NCI-H2081 (cell line): Measurements from ENCODE around the gene PIP5KL1.
A peak's percentile ranks its signal among the peaks of the same experiment; 100 is the strongest.

ENCODE experiments used
- DNase-seq, 2 experiments: peaks; one replicate each; lab custom pipeline; 2025; lab: John Stamatoyannopoulos, UW

PIP5KL1 gene

DNA sequence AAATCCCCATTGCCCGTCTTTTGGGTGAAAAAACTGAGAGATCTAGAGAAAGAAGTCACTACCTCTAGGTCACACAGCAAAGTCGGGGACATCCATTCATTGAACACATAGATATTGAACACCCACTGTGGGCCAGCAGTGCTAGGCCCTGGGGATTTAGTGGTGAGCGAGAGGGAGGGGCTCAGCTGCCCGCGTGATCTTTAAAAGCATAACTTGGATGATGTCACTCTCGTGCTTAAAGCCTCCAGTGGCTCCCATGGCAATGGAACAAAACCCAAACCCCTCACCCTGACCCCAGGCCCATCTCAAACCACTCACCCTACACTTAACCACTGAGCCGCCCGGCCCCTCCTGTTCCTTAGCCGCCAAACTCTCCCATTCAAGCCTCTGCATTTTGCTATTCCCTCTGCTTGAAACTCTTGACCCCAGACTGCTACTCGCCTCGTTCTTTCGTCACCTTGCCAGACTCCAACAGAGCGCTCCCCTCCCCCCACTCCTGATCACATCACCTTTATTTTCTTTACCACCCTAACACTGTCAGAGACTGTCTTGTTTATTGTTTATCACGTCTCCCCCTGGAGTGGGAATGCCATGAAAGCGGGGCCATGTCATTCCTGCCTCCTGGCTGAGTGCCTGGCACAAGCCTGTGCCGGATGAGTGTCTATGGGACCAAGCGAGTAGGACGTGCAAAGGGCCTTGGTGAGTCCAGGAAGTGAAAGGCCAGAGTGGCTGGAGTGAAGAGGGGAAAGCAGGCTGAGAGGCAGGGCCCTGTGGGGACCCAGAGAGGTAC lies 710 bp upstream of the PIP5KL1 start:
- peak in 1 of 2 experiments; percentile 48 for DNase-seq

DNA sequence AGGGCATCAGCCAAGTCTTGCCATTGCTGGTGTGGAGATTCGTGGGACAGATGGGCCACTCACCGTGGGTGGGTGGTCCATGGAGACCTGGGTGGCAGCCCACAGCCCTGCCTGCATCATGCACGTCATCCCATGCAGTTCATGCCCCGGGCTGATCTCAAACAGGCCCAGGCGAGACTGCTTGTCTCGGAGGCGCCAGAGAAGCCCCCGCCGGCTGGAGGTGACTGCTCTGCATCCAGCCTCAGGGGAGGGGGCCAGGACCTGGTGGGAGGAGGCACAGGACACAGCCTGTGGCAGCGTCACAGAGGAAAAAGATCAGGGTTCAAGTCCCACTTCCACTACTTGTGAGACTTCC lies 975 bp downstream of the PIP5KL1 start:
- no peak for DNase-seq

DNA sequence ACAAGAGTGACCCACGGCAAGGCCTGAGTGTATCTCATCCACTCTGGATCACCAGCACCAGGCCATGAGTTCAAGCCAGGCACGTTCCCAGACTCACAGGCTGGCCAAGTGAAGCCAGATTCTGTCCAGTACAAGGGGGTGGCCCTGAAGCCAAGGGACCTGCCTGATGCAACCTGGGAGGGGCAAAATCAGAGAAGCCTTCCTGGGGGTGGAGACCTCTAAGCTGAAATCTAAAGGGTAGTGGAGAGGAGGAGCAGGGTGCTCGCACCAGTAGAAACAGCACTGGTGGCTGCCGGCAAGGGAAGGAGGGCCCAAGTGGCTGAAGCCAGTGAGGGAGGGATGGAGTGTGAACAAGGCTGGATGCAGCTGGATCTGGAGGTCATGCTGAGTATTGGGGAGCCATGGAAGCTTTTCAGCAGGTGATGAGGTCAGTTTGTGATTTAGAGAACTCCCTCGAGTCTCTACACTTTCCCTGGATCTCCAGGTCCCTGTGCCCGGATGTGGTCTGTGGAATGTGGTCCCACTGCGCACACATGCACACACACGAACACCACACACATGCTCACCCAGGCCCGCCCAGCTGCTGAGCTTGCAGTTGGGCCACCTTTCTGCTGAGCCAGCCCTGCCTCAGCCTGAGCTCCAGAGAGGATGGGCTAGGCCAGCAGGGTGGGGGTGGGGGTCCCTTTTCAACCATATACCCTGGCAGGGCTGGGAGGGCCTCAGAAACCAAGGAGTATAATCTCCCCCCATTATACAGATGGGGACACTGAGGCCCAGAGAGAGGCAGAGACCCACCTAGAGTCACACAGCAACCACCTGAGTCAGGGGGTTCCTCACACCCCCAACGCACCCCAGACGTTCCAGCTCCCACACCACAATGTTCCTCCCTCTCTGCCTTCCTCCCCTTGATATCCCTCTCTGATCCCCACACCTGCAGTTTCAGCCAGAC lies 1.6 kb downstream of the PIP5KL1 start:
- no peak for DNase-seq

DNA sequence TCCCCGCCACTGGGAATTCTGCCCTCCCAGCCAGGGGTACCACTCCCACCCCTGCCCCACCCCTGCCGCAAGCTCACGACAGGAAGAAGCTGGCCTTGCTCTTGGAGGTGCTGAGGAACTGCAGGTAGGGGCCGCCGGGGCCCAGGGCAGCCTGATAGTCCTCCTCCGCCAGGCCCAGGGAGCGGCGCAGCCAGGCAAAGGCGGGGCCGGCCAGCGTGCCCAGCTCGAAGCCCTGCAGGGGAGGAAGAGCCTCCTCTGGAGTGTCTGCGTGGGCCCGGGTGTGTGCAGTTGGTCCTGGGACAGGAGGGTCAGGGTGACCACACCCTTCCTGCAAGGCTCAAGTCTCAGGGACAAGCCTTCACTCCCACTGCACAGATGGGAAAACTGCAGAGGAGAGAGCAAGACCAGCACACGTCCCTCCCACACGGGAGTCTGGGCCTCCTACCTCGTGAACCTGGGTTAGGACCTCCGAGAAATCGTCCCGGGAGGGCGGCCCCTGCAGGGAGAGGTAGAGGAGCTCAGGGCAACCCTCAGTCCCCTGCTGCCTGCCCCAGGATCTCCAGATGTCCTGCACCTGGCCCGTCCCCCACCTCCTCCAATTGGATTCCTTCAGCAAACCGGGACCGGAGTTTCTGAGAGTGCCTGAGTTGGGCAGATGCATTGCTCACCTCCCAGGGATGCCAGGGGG lies 2.4 kb downstream of the PIP5KL1 start:
- no peak for DNase-seq

DNA sequence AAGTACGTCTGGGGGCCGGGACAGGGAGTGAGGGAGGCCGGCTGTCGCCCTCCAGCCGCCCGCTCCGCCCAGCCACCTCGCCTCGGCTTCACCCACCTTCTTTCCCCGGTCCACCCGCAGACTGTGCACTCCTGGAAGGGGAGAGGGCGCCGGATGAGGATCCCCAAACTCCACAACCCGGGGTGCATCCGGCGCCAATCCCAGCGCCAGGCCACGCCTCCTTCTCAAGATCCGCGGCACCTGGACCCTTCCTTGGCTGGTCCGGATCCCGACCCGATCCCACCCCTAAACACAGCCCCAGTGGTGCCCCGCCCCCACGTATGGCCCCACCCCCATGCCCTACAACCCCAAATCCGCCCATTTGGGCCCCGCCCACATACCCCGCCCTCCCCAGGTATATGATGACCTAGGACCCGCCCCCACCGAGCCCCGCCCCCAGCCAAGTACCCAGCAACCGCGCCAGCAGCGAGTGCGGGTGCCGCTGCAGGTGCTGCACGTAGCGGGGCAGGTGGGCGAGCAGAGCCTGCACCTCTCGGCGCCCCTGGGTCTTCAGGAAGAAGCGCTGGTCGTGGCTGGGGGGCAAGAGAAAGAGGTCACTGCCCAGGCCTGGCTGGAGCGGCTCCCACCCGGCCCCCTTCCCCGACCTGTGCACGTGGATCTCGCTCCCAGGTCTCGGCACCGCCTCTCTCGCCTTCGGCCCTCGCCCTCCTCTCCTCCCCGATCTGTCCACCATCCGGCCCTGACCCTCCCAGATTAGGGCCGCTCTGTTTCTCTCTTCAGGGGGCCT lies 3.2 kb downstream of the PIP5KL1 start:
- DNase-seq, result peak; percentile 16 to 20

DNA sequence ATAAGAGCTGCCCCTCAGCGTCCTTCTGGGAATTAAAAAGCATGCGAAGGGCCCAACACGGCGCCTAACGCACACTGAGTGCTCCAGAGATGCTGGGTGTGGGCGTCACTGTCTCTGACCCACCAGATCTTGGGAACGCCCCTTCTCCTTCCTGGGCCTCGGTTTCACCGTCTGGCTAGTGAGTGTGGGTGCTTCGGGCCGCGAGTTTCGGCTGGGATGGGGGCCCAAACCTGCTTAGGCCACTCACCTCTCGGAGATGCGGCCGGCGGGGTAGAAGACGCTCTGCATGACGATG lies 3.7 kb downstream of the PIP5KL1 start:
- no peak for DNase-seq

DNA sequence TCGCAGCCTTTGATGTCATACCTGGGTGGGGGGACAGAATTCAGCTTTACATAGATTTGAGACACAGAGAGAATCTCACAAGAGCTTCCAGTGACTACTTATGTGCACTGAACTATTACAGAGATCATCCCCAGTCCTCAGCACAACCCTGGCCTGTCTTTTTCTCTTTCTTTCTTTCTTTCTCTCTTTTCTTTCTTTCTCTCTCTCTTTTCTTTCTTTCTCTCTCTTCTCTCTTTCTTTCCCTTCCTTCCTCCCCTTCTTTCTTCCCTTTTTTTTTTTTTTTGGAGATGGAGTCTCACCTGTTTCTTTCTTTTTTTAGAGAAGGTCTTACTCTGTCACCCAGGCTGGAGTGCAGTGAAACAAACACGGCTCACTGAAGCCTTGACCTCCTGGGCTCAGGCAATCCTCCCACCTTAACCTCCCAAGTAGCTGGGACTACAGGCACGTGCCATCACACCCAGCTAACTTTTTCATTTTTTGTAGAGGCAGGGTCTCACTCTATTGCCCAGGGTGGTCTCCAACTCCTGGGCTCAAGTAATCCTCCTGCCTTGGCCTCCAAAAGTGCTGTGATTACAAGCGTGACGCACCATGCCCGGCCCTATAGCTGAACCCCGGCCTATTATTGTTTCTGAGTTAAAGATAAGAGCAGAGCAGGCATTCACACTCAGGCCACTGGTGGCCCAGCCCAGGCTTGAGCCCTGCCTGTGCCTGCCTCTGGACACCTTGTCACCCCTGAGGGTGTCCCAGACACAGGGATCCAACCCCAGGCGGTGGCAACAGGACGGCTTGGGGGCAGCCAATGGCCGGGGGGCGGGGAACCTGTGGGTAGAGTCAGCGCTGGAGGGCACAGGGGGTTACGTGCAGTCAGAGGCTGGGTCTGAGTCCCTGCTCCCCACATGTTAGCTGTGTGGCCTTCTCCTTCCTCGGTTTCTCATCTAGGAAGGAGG lies 4.3 kb downstream of the PIP5KL1 start:
- DNase-seq, result no peak

DNA sequence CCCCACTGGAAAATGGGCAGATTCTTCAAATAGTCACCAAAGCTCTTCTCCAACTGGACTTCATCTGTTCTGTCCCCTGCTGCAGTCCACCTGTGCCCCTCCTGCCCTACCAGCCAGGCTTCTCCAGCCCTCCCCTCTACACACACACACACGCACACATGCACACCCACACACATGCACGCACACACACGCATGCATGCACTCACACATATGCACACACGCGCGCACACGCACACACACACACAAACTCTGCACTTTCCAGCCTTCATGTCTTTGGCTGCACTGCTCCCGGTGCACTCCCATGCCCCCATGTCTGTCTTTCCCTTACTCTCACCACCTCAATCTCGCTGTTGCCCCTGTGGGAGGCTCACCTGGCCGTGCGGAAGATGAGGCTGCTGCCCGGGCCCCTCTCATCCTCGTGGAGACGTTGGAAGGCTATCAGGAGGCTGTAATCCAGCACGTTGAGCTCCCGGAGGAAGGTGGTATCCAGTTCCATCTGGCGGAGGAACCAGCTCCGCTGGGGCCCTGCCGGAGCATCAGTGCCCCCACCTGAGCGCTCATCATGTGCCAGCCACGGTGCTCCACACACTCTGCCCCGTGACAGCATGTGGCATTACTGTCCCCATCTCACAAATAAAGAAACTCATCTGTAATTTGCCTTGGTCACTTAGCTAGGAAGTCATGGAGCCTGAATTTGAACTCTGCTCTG lies 5.7 kb downstream of the PIP5KL1 start:
- DNase-seq, result no peak

DNA sequence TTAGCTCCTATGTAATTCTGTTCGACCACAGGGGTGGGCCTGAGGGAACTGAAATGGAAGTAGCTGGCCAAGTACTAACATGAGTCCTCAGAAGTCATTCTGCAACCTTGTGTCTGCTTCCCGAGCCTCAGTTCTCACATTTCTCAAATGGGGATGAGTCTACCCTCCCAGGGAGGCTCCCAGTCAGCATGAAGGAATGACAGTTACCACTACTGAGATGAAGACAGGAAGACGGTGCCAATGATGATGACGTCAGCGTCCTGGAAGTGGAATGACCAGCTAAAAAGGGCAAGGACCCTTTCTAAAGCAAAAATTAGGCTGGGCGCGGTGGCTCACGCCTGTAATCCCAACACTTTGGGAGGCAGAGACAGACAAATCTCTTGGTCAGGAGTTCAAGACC lies 6.8 kb downstream of the PIP5KL1 start:
- no peak for DNase-seq

DNA sequence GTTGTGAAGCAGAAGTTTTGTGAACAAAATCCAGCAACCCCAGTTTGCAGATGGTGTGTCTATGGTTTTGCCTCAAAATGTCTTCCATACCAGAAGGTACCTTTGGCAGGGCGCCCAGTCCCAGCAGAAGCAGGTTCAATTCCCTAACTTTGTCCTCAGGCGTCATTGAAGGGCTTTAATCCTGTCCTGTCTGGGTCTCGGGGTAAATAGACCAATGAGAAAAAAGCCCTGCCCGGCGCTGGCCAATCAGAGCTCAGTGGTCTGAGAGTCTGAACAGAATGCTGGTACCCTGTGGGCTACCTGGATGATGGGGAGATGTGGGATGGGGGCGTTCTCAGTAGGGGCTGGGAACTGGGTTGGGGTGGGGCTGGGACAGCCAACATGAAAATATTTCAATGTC lies 7.5 kb downstream of the PIP5KL1 start:
- no peak for DNase-seq

DNA sequence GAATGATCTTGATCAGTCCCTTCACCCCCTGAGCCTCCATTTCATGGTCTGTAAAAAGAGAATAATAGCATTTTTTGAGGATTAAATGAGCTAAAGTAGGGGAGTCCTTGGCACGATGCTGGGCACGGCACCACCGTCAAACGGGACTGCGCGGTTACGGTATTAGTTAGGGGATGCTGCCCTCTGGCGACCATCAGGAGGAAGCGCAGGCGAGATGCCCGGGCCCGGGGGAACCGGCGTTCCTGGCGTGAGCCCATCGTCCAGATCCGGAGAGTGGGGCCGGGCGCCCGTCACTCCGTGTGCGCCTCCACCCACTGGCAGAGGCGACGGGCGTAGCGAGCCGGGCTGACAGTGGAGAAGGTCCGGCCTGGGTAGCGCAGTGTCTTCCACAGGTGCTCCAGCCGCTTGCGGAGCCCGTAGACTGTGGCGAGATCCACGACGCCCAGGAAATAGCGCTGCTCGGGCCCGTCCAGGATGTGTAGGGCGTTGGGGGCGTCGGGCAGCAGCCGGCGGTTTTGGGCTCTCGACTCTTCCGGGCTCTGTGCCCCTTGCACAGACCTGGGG lies 8.9 kb downstream of the PIP5KL1 start:
- DNase-seq, result peak; percentile 30 to 53

DNA sequence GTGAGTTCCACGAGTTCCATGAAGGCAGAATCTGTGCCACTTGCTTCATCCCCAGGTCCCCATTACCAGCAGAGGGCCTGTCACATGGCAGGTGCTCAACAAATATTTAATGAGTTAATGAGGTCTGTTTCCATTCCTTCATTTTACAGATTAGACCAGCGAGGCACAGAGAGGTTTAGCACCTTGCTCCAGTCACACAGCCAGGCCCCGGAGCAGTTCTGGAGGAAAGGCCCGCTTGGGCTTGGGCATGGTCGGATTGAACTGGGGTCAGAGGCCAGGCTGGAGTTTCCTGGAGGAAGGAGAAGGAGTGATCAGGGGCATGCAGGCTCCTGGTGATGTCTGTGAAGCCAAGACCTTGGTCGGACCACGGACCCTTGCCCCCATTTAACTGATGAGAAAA lies 9.8 kb downstream of the PIP5KL1 start:
- no peak for DNase-seq

DNA sequence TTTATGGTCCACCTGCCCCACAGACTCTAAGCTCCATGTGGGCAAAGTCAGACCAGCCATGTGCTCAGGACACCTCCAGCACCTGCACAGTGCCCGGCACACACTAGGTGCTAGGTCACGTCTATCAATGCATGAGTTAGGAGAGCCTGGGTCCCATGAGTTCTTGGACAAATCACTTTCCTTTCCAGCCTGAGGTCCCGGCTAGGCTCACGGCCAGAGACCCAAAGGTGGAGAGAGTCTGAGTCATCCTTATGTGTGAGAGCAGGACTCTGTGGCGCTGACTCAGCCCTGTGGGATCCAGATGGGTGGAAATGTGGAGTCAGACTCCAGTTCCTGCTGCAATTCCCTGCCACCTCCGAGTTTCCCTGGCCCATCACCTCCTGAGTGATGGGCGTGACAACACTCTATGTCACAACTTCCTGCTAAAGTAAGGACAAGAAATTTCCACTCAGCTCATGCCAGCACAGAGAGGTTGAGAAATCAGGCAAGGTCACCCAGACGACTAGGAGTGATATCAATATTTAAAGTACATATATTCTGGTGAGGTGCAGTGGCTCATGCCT lies 11.2 kb downstream of the PIP5KL1 start:
- DNase-seq, result no peak

DNA sequence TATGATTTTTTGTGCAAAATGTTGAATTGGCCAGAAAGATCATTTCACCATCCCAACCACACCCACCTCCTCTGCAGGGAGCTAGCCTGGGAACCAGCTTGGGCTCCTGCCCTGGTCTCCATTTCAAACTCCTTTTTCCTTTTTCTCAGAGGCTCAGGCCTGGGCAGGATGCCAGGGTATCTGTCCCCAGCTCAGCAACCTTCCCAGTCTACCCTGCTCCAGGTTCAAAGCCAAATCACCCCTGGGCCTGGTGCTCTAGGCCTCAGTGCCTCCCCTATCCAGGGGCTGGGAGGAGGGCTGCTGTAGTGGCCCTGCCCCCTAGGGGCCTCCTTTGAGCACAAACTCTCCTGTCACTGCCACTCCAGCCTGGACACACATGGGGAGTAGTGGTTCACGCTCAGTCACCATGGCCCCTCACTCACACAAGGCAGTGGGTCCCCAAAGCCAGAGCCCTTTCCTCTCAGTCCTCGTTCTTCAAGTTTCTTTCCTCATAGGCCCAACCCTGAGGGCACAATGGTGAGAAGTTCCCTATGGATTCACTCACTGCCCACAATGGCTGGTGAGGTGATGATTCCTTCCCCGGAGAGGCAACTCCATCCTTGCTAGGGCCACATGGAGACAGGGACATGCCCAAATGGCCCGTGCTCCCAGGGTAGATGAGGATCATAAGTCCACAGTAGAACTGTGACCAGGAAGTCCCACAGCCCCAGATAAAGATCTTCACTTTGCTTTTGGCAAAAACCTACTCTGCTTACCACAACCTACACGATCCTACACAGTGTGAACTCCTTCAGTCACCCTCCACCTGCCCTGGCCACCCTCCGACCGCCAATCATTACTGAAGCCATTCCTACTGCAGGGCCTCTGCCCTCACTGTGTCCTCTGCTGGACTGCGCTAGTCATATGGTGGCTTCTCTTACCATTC lies 12.1 kb downstream of the PIP5KL1 start:
- no peak for DNase-seq

DNA sequence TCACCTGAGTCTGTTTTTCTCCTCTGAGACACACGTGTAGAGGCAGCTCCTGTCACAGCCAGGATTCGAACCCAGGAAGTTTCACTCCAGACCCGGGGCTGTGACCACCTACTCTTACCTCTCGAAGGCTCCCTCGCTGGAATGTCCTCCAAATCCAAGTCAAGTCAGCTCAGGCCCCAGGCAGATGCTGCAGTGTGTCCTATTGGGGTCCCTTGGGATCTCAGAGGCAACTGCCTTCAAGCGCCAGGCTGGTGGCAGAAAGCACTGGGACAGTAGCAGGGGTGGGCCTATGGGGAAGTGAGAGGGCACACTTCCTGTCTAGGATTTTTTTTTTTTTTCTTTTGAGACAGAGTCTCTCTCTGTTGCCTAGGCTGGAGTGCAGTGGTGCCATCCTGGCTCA lies 13.0 kb downstream of the PIP5KL1 start:
- DNase-seq, result no peak

DNA sequence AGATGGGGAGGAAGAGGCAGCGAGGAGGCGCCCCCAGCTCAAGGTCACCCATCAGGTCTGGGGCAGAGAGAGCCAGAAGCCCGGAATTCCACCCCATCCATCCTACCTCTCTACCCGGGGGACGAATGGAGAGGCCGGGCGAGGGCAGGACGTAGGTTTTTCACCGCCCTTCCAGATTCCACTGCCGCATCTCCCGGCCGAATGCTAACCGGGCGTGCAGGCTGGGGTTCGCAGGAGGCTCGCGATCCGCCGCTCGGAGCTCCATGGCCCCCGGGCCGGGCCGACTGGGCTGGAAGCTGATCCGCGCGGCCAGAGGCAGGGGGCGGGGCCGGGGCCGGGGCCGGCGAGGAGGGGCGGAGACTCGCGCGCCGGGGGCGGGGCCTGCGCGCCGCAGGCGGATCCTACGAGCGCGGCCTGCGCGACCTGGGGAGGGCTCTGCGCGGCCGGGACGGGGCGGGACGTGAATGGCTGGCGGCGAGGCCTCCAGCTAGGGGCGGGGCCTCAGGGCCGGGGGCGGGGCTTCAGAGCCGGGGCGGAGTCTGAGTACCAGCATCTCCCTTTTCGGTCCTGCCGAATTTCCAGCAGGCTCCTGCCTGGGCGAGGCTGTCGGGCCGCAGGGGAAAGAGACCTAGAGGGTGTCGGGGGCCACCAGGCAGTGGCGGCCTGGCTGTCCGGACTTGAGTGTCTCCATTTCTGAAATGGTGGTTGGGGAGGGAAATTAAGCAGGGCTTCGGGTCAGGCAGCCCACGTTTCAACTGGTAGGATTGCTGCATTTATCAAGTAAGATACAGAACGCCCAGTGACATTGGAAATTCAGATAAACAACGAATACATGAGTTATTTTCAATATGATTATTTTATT lies 13.6 kb downstream of the PIP5KL1 start, which contains the start of gene ST6GALNAC4:
ST6GALNAC4 (minus strand) TSS at position 322 of the 862 bp plus-strand sequence. CDS start 622 bp downstream, outside the sequence.
- peak; percentile 81 to 85 for DNase-seq
